GM18873 (cell line): ENCODE results near the gene ACADSB.
A peak's percentile ranks its signal among the peaks of the same experiment; 100 is the strongest.

Experiments used
- ATAC-seq: cut with Tn5 transposase; IDR thresholded peaks from one replicate; pipeline ENCODE4 v1.9.1; 2021; ENCODE audit warnings: mild to moderate bottlenecking, moderate library complexity, moderate number of reproducible peaks; ENCODE audit not compliant: unreplicated experiment, low FRiP score

Gene ACADSB

GRCh38 chr10:123008355-123009104 lies at the start of gene ACADSB, which contains the start of gene IKZF5:
TSS of gene ACADSB (plus strand) at chr10:123009006. CDS start at chr10:123009030, 24 bp downstream.
TSS of gene IKZF5 (minus strand) at chr10:123008795. CDS start at chr10:122998625, 10,170 bp downstream.
- peak; percentile 69 for ATAC-seq

DNA sequence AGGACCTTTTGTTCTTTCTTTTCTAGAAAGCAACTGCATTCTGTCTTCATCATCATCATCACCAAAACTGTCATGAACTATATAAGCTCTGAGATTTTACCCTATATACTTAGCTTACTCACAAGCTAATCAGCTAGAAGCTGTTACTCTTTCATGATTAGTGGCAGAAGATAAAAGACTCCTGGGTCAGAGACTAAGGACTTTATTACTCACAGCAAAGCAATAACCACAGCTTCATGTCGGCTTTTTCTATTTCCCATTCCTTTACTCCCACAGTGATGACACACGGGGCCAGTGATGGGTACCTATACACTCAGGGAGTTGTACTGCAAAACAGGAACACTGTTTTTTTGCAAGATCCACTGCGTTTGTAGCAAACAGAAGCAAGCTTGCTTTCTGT lies 46.4 kb upstream of the ACADSB start:
- no peak for ATAC-seq

GRCh38 chr10:122966879-122967278 lies 41.9 kb upstream of the ACADSB start:
- no peak for ATAC-seq

GRCh38 chr10:122968698-122969097 lies 40.1 kb upstream of the ACADSB start:
- ATAC-seq, result no peak

GRCh38 chr10:122974023-122974422 lies 34.8 kb upstream of the ACADSB start:
- ATAC-seq, result no peak

DNA sequence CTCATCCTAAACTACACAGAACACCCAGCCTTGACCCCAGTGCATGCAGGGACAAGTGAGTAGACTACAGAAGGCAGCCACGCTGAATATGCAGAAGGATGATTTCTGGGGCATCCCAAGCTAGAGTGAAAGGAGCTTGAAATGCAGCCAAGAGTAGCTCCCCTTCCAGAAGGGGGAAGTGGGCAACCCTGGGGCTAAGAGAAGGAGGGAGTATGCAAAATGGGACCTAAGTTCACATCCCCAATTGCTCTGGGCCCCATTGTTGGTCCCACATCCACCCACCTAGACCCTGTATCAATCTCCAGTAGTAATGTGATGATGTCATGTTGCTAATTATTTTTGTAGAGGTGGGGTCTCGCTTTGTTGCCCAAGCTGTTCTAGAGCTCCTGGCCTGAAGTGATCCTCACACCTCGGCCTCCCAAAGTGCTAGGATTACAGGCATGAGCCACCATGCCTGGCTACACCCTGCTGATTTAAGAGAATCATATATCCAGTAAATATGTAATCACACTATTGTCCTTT lies 34.2 kb upstream of the ACADSB start:
- ATAC-seq, result no peak

- peak; percentile 86 for ATAC-seq
Measured at GRCh38 chr10:122980209-122981065, 28.4 kb upstream of the ACADSB start, which contains the start of gene PSTK. TSS of gene PSTK (plus strand) at chr10:122980401. CDS start at chr10:122980480, 79 bp downstream.

- no peak for ATAC-seq
Measured at GRCh38 chr10:122981066-122981464, 27.7 kb upstream of the ACADSB start.

GRCh38 chr10:122983898-122984297 lies 24.9 kb upstream of the ACADSB start:
- ATAC-seq, result no peak

DNA sequence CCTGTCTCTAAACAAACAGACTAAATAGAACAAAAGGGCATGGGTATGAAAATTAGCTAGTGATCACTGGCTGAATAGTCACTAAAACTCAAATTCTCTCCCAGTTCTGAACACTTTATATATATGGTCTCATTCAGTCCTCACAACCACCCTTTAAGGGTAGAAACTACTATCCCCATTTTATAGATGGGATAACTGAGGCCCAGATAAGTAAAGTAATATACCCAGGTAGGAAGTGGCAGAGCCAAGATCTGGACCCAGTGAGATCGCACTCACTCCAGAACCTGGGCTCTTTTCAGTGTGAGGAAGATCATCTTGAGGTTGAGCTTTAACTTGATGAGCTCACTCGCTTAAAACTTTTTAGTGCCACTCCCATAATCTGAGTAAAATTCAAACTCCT lies 24.1 kb upstream of the ACADSB start:
- no peak for ATAC-seq

DNA sequence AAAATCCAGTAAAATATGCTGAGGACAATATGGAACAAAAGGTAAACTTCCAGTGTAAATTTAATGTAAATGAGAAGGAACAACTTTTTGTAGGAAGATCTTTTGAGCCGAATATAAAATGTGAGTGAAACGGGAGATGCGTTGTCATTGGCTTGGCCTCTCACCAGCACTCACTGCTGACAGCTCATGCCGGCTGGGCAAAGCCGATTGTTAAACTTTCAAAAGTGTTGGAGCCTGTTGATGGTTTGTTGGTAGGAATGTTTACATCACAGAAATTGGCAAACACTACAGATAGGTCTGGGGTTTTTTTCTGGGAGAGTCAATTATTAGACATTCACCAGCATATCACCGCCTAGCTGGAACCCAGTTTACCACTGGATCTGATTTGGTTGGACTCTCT lies 22.5 kb upstream of the ACADSB start:
- no peak for ATAC-seq

DNA sequence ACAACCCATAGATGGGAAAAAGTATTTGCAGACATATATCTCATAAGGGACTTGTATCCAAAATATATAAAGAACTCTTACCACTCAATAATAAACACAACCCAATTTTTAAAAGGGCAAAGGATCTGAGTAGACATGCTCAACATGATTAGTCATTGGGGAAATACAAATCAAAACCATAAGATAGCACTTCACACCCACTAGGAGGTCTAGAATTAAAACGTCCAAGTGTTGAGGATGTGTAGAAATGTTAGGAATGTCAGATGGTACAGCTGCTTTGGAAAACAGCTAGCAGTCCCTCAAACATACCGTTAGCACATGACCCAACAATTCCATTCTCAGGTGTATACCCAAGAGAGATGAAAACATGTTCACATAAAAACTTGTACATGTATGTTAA lies 20.3 kb upstream of the ACADSB start:
- ATAC-seq, result no peak

DNA sequence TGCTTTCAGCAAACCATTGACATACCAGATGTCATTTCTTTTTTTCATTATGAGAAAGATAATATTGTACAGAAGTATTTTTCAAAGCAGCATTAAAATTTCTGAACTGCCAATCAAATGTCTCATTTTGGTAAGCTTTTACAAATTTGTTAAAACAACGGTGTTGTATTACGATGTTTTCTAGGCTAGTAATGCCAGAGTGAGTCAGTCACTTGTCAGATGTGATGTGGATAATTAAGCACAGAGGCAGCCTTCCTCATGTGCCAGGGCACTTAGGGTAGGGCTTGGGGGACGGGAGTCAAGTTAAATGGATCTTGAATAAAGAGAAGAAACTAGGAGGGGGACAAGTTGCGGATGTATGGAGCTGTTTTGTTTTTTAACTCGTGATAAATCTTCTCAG lies 18.5 kb upstream of the ACADSB start:
- ATAC-seq, result no peak

- no peak for ATAC-seq
Measured at GRCh38 chr10:122992031-122992585, 16.7 kb upstream of the ACADSB start.

- no peak for ATAC-seq
Measured at GRCh38 chr10:122993797-122994336, 14.9 kb upstream of the ACADSB start.

GRCh38 chr10:122995936-122996335 lies 12.9 kb upstream of the ACADSB start:
- ATAC-seq, result no peak

DNA sequence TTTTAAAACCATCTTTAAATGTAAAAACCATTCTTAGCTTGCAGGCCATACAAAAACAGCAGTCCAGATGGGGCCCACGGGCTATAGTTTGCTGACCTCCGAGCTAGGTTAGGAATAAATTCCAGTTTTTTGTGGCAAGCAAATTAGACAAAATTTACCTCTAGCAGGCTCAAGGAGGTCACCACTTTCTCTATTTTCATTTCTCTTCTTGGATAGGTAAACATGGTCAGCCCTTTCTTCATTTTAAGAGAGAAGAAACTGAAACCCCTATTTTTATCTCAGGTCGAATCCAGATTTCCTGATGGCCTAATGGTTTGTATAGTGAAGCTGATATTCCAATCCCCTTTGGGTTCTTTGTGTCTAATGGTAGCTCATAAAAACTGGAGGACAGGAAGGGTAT lies 10.9 kb upstream of the ACADSB start:
- no peak for ATAC-seq

DNA sequence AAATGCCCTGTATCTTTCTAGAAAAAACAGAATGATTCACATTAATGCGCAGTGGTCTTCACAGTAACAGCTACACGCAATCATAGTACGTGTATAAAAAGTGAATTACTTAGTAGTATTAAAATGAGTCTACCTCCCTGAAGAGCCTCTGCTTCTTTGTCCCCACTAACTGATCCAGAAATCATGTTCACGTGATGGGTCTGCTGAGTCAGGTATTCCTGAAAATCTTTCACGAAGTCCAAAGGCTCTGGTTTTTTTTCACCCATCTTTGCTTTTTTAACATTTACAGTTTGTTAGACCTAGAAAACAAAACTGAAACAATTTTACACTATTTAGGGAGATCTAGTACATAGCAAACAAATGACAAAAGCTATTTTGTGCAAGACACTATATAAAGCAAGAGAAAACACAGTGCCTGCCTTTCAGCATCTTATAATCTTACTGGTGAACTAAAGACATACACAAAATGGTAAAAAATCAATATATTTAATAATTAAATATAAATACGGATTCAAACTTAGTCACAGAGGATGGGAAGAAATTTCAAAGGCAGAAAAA lies 10.4 kb upstream of the ACADSB start:
- ATAC-seq, result no peak

DNA sequence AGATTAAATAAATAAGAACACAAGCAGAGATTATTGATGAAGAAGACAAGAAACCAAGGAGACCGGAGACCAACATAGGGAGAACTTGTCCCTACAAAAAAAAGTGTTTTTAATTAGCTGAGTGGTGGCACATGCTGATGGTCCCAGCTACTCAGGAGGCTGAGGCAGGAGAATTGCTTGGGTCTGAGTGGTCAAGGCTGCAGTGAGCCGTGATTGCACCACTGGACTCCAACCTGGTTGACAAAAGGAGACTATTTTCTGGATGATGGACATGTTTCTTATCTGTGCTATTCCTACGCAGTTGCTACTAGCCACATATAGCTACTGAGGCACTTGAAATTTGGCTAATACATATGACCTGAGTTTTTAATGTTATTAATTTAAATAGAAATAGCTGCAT lies 9.9 kb upstream of the ACADSB start:
- no peak for ATAC-seq

GRCh38 chr10:122999347-122999746 lies 9.5 kb upstream of the ACADSB start:
- no peak for ATAC-seq
